Transverse colon (tissue), 3 donors: ENCODE data around the gene ERICH4.

Source experiments
- CTCF ChIP-seq, 5 experiments: fragments of 200-600 bp in 3 of 5; fragments of 450-650 bp in 2 of 5; sonication (generic) in 3 of 5; IDR thresholded peaks; 1 replicate in 2 of 5; 2 replicates in 3 of 5; pipeline ENCODE4 v1.5.1; 2016 to 2017; ENCODE audit warnings: antibody characterized with exemption in 5 of 5, inconsistent platforms in 3 of 5, mild to moderate bottlenecking in 2 of 5, moderate library complexity in 1 of 5
- EP300 ChIP-seq: sonication (generic); formaldehyde crosslinking; IDR thresholded peaks from one replicate; pipeline ENCODE4 v1.6.1; 2017; ENCODE audit warnings: antibody characterized with exemption, low read depth

GRCh38 chr19:41480336-41480735 lies 37.4 kb downstream of the ERICH4 start:
- TF ChIP-seq CTCF (IDR thresholded peaks at IDR 0.05) (no peak), EP300 (no peak)
